ENCODE results near the gene LYZL6. TPM values are rescaled to one million over a fixed set of nuclear protein-coding genes. Genes with fewer than 3 reads are reported as not detected.

Gene LYZL6
- total RNA-seq, 2 donors from 2014 or later: not detected

- Histone ChIP-seq H3K4me3 (ENCODE audit: low read length) (no peak overlapping the region), H3K9me3 (ENCODE audit: control insufficient read depth, low read length) (no peaks in the 10 kb centered on the region), H3K36me3 (ENCODE audit: control insufficient read depth, insufficient read depth, low read length) (no peaks in the 10 kb centered on the region), H3K27me3 (ENCODE audit: control insufficient read depth, insufficient read depth, low read length, poor library complexity, severe bottlenecking) (peaks cover 4% of the 10 kb centered on the region), H3K27ac (ENCODE audit: low read depth, low read length) (no peak overlapping the region), H3K9ac (ENCODE audit: extremely low read depth, low read length, poor library complexity, severe bottlenecking) (no peak overlapping the region), H3K4me1 (ENCODE audit: control insufficient read depth, insufficient read depth, low read length) (no peaks in the 10 kb centered on the region)
- Mint-ChIP-seq H3K36me3 (ENCODE audit: low read depth) (peaks cover 6% of the 10 kb centered on the region), H3K4me1 (peaks cover 13% of the 10 kb centered on the region), H3K4me3 (no peak overlapping the region), H3K9me3 (peaks cover 4% of the 10 kb centered on the region), H3K27ac (no peak overlapping the region), H3K27me3 (ENCODE audit: insufficient read depth) (peaks cover 6% of the 10 kb centered on the region)
- no peak for TF ChIP-seq CTCF (conservative IDR thresholded peaks at IDR 0.05)
- WGBS, 2 experiments (ENCODE audit: insufficient coverage in 1 of 2, insufficient read length in 1 of 2): 97% methylated on average over 21 to 29 of the region's 29 CpGs
- no peak for DNase-seq
These were observed 25.8 kb downstream of the LYZL6 start for GRCh38 chr17:35917519-35918213.

DNA sequence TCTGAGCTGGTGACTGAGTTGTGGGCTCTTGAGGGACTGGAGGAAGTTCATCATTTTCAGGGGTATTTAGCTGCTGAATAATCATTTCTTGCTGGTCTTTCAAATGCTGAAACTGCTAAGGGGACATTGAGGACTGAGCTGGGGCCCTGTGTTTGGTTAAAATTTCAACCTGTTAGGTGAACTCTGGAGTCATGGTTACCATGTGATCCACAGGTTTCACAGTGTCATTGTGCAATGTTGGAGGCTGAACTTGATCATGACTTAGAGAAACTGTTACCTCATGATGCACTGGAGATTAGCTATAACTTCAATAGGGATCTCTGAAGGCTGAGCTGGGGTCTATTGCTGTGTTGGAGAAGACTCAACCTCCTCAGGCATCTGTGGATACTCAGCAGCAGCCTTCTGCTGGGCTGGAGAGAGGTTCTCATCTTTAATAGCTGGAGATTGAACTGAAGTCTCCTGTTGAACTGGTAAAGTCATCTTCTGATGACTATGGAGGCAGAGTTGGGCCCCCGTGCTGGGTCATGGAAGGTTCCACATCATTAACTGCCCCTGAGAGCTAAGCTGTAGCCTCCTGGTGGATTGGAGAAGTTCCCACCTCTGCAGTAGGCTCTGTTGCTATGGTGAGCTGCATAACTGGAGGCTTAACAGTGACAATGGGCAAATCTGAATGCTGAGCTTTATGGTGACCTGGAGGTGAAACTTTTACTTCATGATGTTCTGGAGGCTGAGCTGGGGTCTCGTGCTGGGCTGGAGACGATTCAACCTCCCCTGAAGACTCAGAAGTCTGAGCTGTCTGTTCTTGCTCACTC, 28.2 kb downstream of the LYZL6 start:
- Histone ChIP-seq H3K27ac (ENCODE audit: low read depth, low read length) (no peak overlapping the region), H3K4me3 (ENCODE audit: low read length) (no peak overlapping the region)
- TF ChIP-seq CTCF (conservative IDR thresholded peaks at IDR 0.05): no peak

GRCh38 chr17:35914354-35914753, 29.2 kb downstream of the LYZL6 start:
- Histone ChIP-seq H3K4me3 (ENCODE audit: low read length) (no peak overlapping the region), H3K9me3 (ENCODE audit: control insufficient read depth, low read length) (no peaks in the 10 kb centered on the region), H3K9ac (ENCODE audit: extremely low read depth, low read length, poor library complexity, severe bottlenecking) (no peak overlapping the region), H3K4me1 (ENCODE audit: control insufficient read depth, insufficient read depth, low read length) (no peaks in the 10 kb centered on the region), H3K27me3 (ENCODE audit: control insufficient read depth, insufficient read depth, low read length, poor library complexity, severe bottlenecking) (peaks cover 8% of the 10 kb centered on the region), H3K36me3 (ENCODE audit: control insufficient read depth, insufficient read depth, low read length) (no peaks in the 10 kb centered on the region), H3K27ac (ENCODE audit: low read depth, low read length) (no peak overlapping the region)
- H3K27me3 Mint-ChIP-seq (ENCODE audit: insufficient read depth): peaks cover 9% of the 10 kb centered on the region
- no peak overlapping the region for H3K27ac Mint-ChIP-seq
- H3K4me3 Mint-ChIP-seq: no peak overlapping the region
- peaks cover 4% of the 10 kb centered on the region for H3K9me3 Mint-ChIP-seq
- peaks cover 5% of the 10 kb centered on the region for H3K4me1 Mint-ChIP-seq
- DNase-seq: no peak
- TF ChIP-seq CTCF (conservative IDR thresholded peaks at IDR 0.05): no peak
- WGBS, 2 experiments (ENCODE audit: insufficient coverage in 1 of 2, insufficient read length in 1 of 2): 87 to 100% methylated on average over 1 of the region's 1 CpG
- peaks cover 6% of the 10 kb centered on the region for H3K36me3 Mint-ChIP-seq (ENCODE audit: low read depth)

More for the DNA sequence above, 28.2 kb downstream of the LYZL6 start:
- H3K27me3 ChIP-seq (ENCODE audit: control insufficient read depth, insufficient read depth, low read length, poor library complexity, severe bottlenecking): peaks cover 8% of the 10 kb centered on the region
- H3K27me3 Mint-ChIP-seq (ENCODE audit: insufficient read depth): peaks cover 6% of the 10 kb centered on the region
- WGBS, 2 experiments (ENCODE audit: insufficient coverage in 1 of 2, insufficient read length in 1 of 2): 91 to 92% methylated on average over 3 of the region's 3 CpGs
- H3K27ac Mint-ChIP-seq: no peak overlapping the region
- H3K36me3 Mint-ChIP-seq (ENCODE audit: low read depth): peaks cover 6% of the 10 kb centered on the region
- H3K9me3 Mint-ChIP-seq: peaks cover 4% of the 10 kb centered on the region
- peaks cover 11% of the 10 kb centered on the region for H3K4me1 Mint-ChIP-seq
- no peaks in the 10 kb centered on the region for H3K9me3 ChIP-seq (ENCODE audit: control insufficient read depth, low read length)
- DNase-seq: no peak
- no peak overlapping the region for H3K4me3 Mint-ChIP-seq
- H3K4me1 ChIP-seq (ENCODE audit: control insufficient read depth, insufficient read depth, low read length): no peaks in the 10 kb centered on the region
- H3K9ac ChIP-seq (ENCODE audit: extremely low read depth, low read length, poor library complexity, severe bottlenecking): no peak overlapping the region
- no peaks in the 10 kb centered on the region for H3K36me3 ChIP-seq (ENCODE audit: control insufficient read depth, insufficient read depth, low read length)

Measured in endodermal cell (in vitro differentiated cells).